ENCODE results near the gene PCDH12. TPM values are rescaled to one million over a fixed set of nuclear protein-coding genes. Genes with fewer than 3 reads are reported as not detected.

The PCDH12 gene
- polyA plus RNA-seq (2013, experiment 1 of 2; ENCODE audit: insufficient read length), result 0.16 TPM
- polyA plus RNA-seq (2013, experiment 2 of 2; ENCODE audit: insufficient read length), result 0.14 TPM

GRCh38 chr5:141958113-141958512 lies at the start of gene PCDH12:
Gene PCDH12, minus strand, starts transcription at chr5:141958202. Its CDS starts 351 bp downstream, at chr5:141957851.
- DNase-seq, result no peak

GRCh38 chr5:142007237-142007544 lies 49.2 kb upstream of the PCDH12 start:
- no peak for DNase-seq

- no peak for DNase-seq
These were observed 48.6 kb upstream of the PCDH12 start for GRCh38 chr5:142006363-142007236.

DNA sequence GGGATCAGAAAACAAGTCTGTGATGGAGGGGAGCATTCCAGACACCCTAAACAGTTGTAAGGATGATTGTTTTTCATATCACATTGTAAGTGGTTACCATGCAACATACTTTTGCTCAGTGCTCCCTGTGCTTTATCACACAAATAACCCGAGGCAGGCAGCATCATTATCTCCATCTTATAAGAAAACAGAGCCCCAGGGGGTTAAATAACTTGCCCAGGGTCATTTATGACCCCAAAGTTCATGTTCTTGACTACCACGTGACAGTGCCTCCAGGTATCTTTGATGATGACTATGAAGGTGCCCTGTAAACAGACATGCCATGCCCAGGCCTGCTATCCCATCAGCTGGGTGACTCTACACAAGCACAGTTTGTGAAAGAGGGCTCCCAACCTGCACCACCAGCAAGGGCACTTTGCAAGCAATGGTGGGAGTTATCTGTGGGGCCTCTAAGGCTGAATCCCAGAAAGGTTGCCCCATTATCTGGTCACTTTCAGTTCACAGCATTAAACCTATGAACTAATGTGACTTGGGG lies 45.3 kb upstream of the PCDH12 start:
- no peak for DNase-seq

DNA sequence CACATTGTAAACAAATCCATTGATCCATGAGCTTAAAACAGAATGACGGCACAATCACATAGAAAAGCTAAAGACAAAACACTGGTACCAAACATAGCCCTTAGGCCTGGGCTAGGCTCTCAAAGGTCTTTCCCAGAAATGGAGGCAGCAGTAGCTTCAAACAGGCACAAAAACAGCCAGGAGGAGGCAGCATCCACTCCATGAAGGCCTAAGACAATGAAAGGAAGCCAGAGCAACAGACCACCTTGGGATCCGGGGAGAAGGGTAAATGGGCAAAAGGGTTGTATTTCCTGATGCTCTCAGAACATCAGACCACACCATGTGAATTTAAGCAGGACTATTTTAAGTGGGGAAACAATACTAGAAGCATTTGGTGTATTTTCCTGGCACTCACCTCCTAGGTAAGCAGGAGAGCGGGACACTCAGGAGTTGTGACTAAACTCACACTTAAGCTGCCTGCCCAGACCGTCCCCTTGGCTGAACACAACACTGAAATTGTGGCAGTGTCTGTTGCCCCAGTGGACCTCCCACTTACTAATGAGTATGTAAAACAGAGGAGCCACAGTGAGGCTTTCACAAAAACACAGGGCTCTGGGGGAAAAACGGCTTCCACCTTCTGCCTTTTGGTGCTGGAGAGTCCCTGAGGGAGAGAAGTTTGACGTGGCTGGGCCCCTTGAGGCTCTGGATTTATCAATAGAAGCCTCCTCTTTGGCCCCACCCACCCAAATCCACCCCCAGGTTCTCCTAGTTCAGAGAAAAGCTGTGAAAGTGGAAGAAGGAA lies 42.9 kb upstream of the PCDH12 start:
- DNase-seq, result peak; percentile 31

GRCh38 chr5:142000173-142000572 lies 42.2 kb upstream of the PCDH12 start:
- no peak for DNase-seq

GRCh38 chr5:141997358-141997960 lies 39.5 kb upstream of the PCDH12 start:
- no peak for DNase-seq

- no peak for DNase-seq
These were observed 37.7 kb upstream of the PCDH12 start for GRCh38 chr5:141995656-141996055.

DNA sequence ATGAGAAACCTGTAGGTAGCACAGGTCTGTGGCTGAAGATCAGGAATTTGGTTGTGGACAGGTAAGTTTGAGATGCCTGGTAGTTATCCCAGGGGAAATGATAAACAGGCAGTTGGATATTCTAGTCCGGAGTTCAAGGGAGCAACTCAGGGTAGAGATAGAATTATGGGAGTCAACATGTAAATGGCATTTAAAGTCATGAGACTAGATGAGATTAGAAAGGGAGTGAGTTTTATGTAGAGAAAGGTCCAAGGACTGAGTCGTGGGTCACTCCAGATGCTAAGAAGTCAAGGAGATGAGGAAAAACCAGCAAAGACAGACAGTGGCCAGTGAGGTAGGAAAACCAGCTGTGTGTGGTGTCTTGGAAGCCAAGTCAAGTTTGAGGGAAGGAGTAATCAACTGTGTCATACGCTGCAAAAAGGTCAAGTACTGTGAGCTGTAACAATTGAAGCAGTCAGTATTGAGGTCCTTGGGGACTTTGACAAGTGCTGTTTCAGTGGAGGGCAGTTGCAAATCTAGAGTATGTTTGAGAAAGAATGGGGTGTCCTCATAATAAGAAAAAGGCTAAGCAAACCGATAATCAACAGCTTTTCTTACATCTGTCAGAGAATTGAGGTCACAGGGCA lies 36.6 kb upstream of the PCDH12 start:
- DNase-seq, result no peak

- peak; percentile 59 for DNase-seq
These were observed 34.5 kb upstream of the PCDH12 start for GRCh38 chr5:141992349-141992963.

- no peak for DNase-seq
These were observed 31.7 kb upstream of the PCDH12 start for GRCh38 chr5:141989720-141990119.

- DNase-seq, result no peak
These were observed 28.1 kb upstream of the PCDH12 start for GRCh38 chr5:141986072-141986471.

DNA sequence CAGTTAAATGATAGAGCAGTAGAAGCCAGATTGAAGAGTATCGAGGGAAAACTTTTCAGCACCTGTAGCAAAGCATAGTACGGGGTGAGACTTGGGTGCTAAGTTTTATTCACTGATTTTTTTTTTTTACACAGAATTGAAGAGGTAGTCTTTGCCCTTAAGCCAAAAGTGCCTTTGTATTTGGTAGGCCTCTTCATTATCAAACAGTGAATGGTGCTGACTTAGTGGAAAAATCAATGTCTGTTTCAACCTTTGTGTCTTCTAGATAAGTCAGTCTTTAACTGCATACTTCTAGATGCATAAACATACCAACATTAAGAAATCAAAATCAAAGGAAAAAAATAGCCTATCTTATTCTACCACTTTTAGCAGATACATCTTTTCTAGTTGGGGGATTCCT lies 24.6 kb upstream of the PCDH12 start:
- DNase-seq, result no peak

DNA sequence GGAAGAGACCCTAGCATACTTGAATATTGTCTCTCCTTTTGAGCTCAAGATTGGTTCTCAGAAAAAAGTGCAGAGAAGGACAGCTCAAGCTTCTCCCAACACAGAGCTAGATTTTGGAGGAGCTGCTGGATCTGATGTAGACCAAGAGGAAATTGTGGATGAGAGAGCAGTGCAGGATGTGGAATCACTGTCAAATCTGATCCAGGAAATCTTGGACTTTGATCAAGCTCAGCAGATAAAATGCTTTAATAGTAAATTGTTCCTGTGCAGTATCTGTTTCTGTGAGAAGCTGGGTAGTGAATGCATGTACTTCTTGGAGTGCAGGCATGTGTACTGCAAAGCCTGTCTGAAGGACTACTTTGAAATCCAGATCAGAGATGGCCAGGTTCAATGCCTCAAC lies 20.4 kb upstream of the PCDH12 start:
- no peak for DNase-seq

DNA sequence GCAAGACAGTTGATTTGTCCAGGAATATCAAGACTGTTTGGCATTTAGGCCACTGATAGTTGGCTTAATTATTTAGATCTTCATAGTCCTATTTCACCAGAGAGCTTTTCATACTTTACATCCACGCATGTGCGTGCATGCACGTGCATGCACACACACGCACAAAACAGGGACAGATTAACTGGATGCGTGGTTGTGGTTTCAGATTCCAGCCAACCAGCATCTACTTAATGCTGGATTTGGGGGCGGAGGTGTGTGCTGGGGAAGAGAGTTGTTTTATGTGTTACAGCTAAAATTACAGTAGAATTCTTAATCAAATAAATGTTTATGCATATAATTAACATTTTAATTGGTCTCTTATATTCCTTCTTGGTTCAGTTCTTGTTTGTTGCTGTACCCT lies 18.2 kb upstream of the PCDH12 start:
- DNase-seq, result no peak

- peak; percentile 41 for DNase-seq
These were observed 16.0 kb upstream of the PCDH12 start for GRCh38 chr5:141973871-141974595.

DNA sequence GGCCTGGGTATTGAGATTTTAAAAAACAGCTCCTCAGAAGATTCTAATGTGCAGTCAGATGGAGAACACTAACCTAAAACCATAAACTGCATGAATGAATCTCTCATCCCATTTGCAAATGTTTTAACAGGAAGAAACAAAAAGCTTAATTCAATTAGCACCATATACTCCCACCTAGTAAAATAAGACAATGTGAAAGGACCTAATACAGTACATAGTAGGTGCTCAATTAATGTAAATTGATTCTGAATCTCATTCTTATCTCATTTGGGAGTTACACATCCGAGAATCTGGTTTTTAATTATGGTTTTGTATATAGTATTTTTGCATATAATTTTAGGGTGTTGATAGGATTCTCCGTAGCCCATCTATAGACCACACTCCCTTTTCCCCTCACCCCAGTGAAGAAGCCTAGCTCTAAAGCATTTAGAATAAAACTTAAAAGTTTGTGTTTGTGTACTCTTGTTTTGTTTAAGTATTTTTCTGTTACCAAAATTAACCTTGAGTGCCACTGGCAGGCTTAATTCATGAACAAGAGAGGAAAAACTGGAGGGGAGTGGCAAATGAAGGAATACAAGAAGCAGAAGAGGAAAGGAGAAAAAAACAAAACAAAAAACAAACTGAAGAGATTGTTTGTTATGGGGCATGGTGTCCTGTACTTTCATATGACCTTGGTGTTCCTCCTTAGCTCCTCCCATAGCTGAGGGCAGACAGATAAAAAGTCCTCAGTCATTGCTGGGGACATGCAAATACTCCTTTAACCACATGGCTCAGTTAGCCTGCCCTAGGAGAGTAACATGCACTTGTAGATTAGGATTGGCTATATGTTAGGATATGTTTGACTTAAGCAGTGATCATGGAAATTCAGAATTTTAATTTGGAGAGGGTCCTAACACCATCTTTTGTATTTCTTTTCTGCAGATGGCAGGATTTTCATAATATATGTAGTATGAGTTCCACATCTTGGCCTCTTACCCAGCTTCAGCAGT lies 12.1 kb upstream of the PCDH12 start:
- peak; percentile 32 for DNase-seq

DNA sequence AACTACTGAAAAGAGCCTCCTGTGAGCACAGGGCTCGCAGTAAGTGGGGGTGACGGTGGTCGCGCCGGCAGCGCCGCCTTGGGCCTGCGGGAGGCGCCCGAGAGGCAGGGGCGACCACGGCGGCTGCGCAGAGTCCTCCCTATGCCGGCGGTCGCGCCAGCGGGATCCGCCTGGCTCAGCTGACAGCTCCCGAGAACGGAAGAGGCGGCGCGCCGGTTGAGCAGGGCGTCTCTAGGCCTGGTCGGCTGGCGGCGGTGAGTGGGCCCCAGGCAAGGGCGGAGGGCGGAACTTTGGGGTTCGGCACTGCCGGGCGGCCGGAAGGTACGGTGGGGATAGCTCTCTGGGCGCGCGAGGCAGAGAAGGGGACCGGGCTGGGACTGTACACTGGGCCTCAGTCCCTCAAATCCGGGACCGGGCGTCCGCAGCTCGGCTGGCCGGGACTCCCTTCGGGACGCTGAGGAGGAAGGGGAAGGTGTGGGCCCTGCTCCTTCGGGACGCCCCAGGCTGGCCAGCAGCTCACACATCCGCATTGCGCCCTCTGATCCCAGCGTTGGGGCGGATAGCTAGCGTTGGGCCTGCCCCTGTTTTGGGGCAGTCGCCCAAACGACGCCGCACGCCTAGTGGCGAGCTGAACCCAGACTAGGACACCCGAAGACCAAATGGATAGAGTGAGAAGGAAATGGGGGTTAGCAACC lies 11.1 kb upstream of the PCDH12 start, which contains the start of gene RNF14:
Gene RNF14 (plus strand): TSS at position 192 of the 695 bp plus-strand sequence. CDS start 4,484 bp downstream, outside the sequence.
- DNase-seq, result peak; percentile 95

GRCh38 chr5:141966963-141967333 lies 8.9 kb upstream of the PCDH12 start:
- DNase-seq, result no peak
